NCI-H146 treated with DMSO at 0.1 percent for 48 hours (cell line): Measurements from ENCODE around the gene BORCS5.
"Not testable (repeated sequence)": the region's sequence is repeated elsewhere in the genome, so short reads cannot be mapped to it uniquely, and the experiment has no call there.

Experiments
- DNase-seq: peaks from one replicate; lab custom pipeline; 2025; ENCODE audit not compliant: unreplicated experiment; lab: John Stamatoyannopoulos, UW

BORCS5 gene

GRCh38 chr12:12453635-12454034 lies 96.8 kb downstream of the BORCS5 start:
- no peak for DNase-seq

- no peak for DNase-seq
Observed at GRCh38 chr12:12454315-12454714, 97.4 kb downstream of the BORCS5 start.

- DNase-seq = no peak
Observed at GRCh38 chr12:12456637-12457036, 99.8 kb downstream of the BORCS5 start.

GRCh38 chr12:12460935-12461922 lies 104.4 kb downstream of the BORCS5 start:
- DNase-seq = no peak

GRCh38 chr12:12461923-12462315 lies 105.0 kb downstream of the BORCS5 start:
- no peak for DNase-seq

GRCh38 chr12:12465522-12465921 lies 108.6 kb downstream of the BORCS5 start:
- no peak for DNase-seq

- DNase-seq = no peak
Observed at GRCh38 chr12:12466157-12466556, 109.3 kb downstream of the BORCS5 start.

- no peak for DNase-seq
Observed at GRCh38 chr12:12467264-12467663, 110.4 kb downstream of the BORCS5 start.

GRCh38 chr12:12467688-12468261 lies 110.9 kb downstream of the BORCS5 start:
- DNase-seq = no peak

GRCh38 chr12:12468575-12468974 lies 111.7 kb downstream of the BORCS5 start:
- no peak for DNase-seq

GRCh38 chr12:12469386-12469785 lies 112.5 kb downstream of the BORCS5 start:
- no peak for DNase-seq

- DNase-seq = no peak
Observed at GRCh38 chr12:12470751-12471306, 114.0 kb downstream of the BORCS5 start.

- not testable (repeated sequence) for DNase-seq
Observed at GRCh38 chr12:12471982-12472961, 115.4 kb downstream of the BORCS5 start.

- no peak for DNase-seq
Observed at GRCh38 chr12:12473223-12473622, 116.3 kb downstream of the BORCS5 start.

GRCh38 chr12:12474471-12474928 lies 117.6 kb downstream of the BORCS5 start:
- no peak for DNase-seq

- no peak for DNase-seq
Observed at GRCh38 chr12:12474931-12475795, 118.3 kb downstream of the BORCS5 start.

GRCh38 chr12:12476857-12477531 lies 120.1 kb downstream of the BORCS5 start:
- DNase-seq = no peak

- DNase-seq = no peak
Observed at GRCh38 chr12:12477532-12477890, 120.6 kb downstream of the BORCS5 start.

GRCh38 chr12:12480074-12480473 lies 123.2 kb downstream of the BORCS5 start:
- DNase-seq = no peak
